Upper lobe of left lung (tissue), 4 donors: ENCODE measurements around the gene PTPN5.

Source experiments
- POLR2A ChIP-seq, 4 donors: fragments of 450-650 bp; IDR thresholded peaks; one replicate each; pipeline ENCODE4 v1.5.1; 2016 to 2017; ENCODE audit warnings: antibody characterized with exemption in 4 of 4, mild to moderate bottlenecking in 2 of 4
- TF ChIP-seq, protein P1 (sequence below), 6 experiments: fragments of 450-650 bp in 4 of 6; fragments of 200-600 bp in 2 of 6; sonication (generic) in 2 of 6; IDR thresholded peaks; one replicate each; pipeline ENCODE4 v1.5.1; 2016 to 2019; ENCODE audit warnings: antibody characterized with exemption in 6 of 6

- TF ChIP-seq, protein P1, sequence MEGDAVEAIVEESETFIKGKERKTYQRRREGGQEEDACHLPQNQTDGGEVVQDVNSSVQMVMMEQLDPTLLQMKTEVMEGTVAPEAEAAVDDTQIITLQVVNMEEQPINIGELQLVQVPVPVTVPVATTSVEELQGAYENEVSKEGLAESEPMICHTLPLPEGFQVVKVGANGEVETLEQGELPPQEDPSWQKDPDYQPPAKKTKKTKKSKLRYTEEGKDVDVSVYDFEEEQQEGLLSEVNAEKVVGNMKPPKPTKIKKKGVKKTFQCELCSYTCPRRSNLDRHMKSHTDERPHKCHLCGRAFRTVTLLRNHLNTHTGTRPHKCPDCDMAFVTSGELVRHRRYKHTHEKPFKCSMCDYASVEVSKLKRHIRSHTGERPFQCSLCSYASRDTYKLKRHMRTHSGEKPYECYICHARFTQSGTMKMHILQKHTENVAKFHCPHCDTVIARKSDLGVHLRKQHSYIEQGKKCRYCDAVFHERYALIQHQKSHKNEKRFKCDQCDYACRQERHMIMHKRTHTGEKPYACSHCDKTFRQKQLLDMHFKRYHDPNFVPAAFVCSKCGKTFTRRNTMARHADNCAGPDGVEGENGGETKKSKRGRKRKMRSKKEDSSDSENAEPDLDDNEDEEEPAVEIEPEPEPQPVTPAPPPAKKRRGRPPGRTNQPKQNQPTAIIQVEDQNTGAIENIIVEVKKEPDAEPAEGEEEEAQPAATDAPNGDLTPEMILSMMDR (IDR thresholded peaks at IDR 0.05), result no peak
- TF ChIP-seq POLR2A (IDR thresholded peaks at IDR 0.05), result no peak
Measured at GRCh38 chr11:18750944-18751343, 40.7 kb downstream of the PTPN5 start.
